K562 (cell line): Measurements from ENCODE around the gene ENKUR.

ENCODE experiments used
- BCL6 ChIP-seq: fragments of 250-450 bp; sonication (Bioruptor Pico); IDR thresholded peaks from 2 replicates; pipeline ENCODE4 v1.4.0; 2020
- CTBP1 ChIP-seq: fragments of 450-650 bp; IDR thresholded peaks from 2 replicates; pipeline ENCODE4 v1.6.1; 2016; ENCODE audit warnings: borderline replicate concordance
- NFIC ChIP-seq: fragments of 450-650 bp; IDR thresholded peaks from 2 replicates; pipeline ENCODE4 v1.6.1; 2017; ENCODE audit warnings: mild to moderate bottlenecking, inconsistent platforms
- POLR2A ChIP-seq: fragments of 450-650 bp; conservative IDR thresholded peaks from 2 replicates; pipeline ENCODE4 v1.6.1; 2016
- POLR2AphosphoS2 ChIP-seq: IDR thresholded peaks from 2 replicates; pipeline ENCODE4 v1.6.1; 2012; ENCODE audit warnings: low read length, improper control_type of control experiment
- TF ChIP-seq, protein P1 (sequence below), 3 experiments: IDR thresholded peaks in 2 of 3; conservative IDR thresholded peaks in 1 of 3; 2 replicates each; pipeline ENCODE4 v1.5.1; 2011 to 2012; ENCODE audit warnings: low read length in 3 of 3, mild to moderate bottlenecking in 3 of 3, control low read depth in 2 of 3, improper control_type of control experiment in 1 of 3, inconsistent platforms in 1 of 3, low read depth in 1 of 3, mixed read lengths in 1 of 3, moderate library complexity in 1 of 3; ENCODE audit not compliant: insufficient read depth in 2 of 3
- TF ChIP-seq, protein P2 (sequence below): fragments of 450-650 bp; conservative IDR thresholded peaks from 2 replicates; pipeline ENCODE4 v1.6.1; 2016; ENCODE audit warnings: missing genetic modification characterization, low read depth, mild to moderate bottlenecking, control low read depth, missing compliant biosample characterization
- TF ChIP-seq, protein P3 (sequence below): fragments of 450-650 bp; IDR thresholded peaks from 2 replicates; pipeline ENCODE4 v1.7.1; 2018; ENCODE audit warnings: mild to moderate bottlenecking, low read depth; ENCODE audit not compliant: partially characterized antibody
- TF ChIP-seq, protein P4 (sequence below): sonication (generic); formaldehyde crosslinking; IDR thresholded peaks from 2 replicates; pipeline ENCODE4 v1.8.1; 2023; ENCODE audit warnings: mild to moderate bottlenecking, missing genetic modification reagents
- TF ChIP-seq, protein P5 (sequence below): fragments of 250-450 bp; sonication (Bioruptor Pico); IDR thresholded peaks from 2 replicates; pipeline ENCODE4 v1.5.0; 2020; ENCODE audit warnings: mild to moderate bottlenecking

DNA sequence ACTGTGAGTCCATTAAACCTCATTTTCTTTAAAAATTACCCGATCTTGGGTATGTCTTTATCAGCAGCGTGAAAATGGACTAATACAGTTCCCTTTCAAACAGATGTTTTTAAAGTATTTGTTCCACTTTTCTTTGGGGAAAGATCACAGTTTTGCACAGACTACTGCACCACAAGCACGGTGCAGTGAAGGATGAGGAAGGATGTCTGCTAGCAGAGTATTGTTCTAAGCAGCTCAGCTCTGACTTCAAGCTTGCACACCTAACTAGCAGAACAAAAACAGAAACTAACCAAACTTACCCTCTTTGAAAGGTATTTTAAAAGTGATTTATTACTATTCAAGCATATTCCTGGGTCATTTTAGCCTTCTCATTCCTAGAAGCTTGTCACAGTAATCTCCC, 20.4 kb upstream of the ENKUR start:
- no peak for TF ChIP-seq BCL6
- TF ChIP-seq, protein P1, sequence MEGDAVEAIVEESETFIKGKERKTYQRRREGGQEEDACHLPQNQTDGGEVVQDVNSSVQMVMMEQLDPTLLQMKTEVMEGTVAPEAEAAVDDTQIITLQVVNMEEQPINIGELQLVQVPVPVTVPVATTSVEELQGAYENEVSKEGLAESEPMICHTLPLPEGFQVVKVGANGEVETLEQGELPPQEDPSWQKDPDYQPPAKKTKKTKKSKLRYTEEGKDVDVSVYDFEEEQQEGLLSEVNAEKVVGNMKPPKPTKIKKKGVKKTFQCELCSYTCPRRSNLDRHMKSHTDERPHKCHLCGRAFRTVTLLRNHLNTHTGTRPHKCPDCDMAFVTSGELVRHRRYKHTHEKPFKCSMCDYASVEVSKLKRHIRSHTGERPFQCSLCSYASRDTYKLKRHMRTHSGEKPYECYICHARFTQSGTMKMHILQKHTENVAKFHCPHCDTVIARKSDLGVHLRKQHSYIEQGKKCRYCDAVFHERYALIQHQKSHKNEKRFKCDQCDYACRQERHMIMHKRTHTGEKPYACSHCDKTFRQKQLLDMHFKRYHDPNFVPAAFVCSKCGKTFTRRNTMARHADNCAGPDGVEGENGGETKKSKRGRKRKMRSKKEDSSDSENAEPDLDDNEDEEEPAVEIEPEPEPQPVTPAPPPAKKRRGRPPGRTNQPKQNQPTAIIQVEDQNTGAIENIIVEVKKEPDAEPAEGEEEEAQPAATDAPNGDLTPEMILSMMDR (IDR thresholded peaks at IDR 0.05 in 2 of 3, conservative IDR thresholded peaks at IDR 0.05 in 1 of 3; ENCODE audit: insufficient read depth in 2 of 3, low read depth in 1 of 3, low read length in 3 of 3), result no peak
- TF ChIP-seq, protein P2, sequence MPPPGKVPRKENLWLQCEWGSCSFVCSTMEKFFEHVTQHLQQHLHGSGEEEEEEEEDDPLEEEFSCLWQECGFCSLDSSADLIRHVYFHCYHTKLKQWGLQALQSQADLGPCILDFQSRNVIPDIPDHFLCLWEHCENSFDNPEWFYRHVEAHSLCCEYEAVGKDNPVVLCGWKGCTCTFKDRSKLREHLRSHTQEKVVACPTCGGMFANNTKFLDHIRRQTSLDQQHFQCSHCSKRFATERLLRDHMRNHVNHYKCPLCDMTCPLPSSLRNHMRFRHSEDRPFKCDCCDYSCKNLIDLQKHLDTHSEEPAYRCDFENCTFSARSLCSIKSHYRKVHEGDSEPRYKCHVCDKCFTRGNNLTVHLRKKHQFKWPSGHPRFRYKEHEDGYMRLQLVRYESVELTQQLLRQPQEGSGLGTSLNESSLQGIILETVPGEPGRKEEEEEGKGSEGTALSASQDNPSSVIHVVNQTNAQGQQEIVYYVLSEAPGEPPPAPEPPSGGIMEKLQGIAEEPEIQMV (tag), result no peak
- TF ChIP-seq, protein P3, sequence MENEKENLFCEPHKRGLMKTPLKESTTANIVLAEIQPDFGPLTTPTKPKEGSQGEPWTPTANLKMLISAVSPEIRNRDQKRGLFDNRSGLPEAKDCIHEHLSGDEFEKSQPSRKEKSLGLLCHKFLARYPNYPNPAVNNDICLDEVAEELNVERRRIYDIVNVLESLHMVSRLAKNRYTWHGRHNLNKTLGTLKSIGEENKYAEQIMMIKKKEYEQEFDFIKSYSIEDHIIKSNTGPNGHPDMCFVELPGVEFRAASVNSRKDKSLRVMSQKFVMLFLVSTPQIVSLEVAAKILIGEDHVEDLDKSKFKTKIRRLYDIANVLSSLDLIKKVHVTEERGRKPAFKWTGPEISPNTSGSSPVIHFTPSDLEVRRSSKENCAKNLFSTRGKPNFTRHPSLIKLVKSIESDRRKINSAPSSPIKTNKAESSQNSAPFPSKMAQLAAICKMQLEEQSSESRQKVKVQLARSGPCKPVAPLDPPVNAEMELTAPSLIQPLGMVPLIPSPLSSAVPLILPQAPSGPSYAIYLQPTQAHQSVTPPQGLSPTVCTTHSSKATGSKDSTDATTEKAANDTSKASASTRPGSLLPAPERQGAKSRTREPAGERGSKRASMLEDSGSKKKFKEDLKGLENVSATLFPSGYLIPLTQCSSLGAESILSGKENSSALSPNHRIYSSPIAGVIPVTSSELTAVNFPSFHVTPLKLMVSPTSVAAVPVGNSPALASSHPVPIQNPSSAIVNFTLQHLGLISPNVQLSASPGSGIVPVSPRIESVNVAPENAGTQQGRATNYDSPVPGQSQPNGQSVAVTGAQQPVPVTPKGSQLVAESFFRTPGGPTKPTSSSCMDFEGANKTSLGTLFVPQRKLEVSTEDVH, result no peak
- TF ChIP-seq POLR2A, result no peak
- no peak for TF ChIP-seq NFIC
- TF ChIP-seq POLR2AphosphoS2, result no peak
- TF ChIP-seq, protein P4, sequence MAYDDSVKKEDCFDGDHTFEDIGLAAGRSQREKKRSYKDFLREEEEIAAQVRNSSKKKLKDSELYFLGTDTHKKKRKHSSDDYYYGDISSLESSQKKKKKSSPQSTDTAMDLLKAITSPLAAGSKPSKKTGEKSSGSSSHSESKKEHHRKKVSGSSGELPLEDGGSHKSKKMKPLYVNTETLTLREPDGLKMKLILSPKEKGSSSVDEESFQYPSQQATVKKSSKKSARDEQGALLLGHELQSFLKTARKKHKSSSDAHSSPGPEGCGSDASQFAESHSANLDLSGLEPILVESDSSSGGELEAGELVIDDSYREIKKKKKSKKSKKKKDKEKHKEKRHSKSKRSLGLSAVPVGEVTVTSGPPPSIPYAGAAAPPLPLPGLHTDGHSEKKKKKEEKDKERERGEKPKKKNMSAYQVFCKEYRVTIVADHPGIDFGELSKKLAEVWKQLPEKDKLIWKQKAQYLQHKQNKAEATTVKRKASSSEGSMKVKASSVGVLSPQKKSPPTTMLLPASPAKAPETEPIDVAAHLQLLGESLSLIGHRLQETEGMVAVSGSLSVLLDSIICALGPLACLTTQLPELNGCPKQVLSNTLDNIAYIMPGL (CRISPR knock-in tag), result no peak
- TF ChIP-seq, protein P5, sequence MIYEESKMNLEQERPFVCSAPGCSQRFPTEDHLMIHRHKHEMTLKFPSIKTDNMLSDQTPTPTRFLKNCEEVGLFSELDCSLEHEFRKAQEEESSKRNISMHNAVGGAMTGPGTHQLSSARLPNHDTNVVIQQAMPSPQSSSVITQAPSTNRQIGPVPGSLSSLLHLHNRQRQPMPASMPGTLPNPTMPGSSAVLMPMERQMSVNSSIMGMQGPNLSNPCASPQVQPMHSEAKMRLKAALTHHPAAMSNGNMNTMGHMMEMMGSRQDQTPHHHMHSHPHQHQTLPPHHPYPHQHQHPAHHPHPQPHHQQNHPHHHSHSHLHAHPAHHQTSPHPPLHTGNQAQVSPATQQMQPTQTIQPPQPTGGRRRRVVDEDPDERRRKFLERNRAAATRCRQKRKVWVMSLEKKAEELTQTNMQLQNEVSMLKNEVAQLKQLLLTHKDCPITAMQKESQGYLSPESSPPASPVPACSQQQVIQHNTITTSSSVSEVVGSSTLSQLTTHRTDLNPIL, result no peak
- no peak for TF ChIP-seq CTBP1
